ENCODE measurements around the gene NRAP. TPM values are rescaled to one million over a fixed set of nuclear protein-coding genes. Genes with fewer than 3 reads are reported as not detected.

The NRAP gene
- polyA plus RNA-seq, 3 donors from 2014 or later = not detected

GRCh38 chr10:113592380-113592779 lies 71.5 kb downstream of the NRAP start:
- H3K27me3 Mint-ChIP-seq (ENCODE audit: low read depth in 3 of 3) = peaks cover 0 to 4% (median 3%) of the 10 kb centered on the region in 3 donors
- H3K27ac Mint-ChIP-seq = no peak overlapping the region
- H3K9me3 Mint-ChIP-seq = no peaks in the 10 kb centered on the region
- H3K36me3 Mint-ChIP-seq = no peaks in the 10 kb centered on the region
- no peak overlapping the region for H3K4me3 Mint-ChIP-seq
- DNase-seq = no peak
- no peaks in the 10 kb centered on the region for H3K4me1 Mint-ChIP-seq

GRCh38 chr10:113590581-113590980 lies 73.3 kb downstream of the NRAP start:
- H3K27me3 Mint-ChIP-seq (ENCODE audit: low read depth in 3 of 3) = peaks cover 0 to 4% (median 3%) of the 10 kb centered on the region in 3 donors
- no peak overlapping the region for H3K27ac Mint-ChIP-seq
- no peaks in the 10 kb centered on the region for H3K4me1 Mint-ChIP-seq
- no peaks in the 10 kb centered on the region for H3K9me3 Mint-ChIP-seq
- no peak for DNase-seq
- H3K36me3 Mint-ChIP-seq = no peaks in the 10 kb centered on the region
- no peak overlapping the region for H3K4me3 Mint-ChIP-seq

- Mint-ChIP-seq H3K27ac (no peak overlapping the region), H3K4me1 (no peaks in the 10 kb centered on the region), H3K36me3 (no peaks in the 10 kb centered on the region), H3K27me3 (ENCODE audit: low read depth in 3 of 3) (peaks cover 0 to 4% (median 3%) of the 10 kb centered on the region in 3 donors), H3K4me3 (no peak overlapping the region), H3K9me3 (no peaks in the 10 kb centered on the region)
- DNase-seq = no peak
These were observed 74.6 kb downstream of the NRAP start for GRCh38 chr10:113589201-113589770.

GRCh38 chr10:113585949-113586348 lies 77.9 kb downstream of the NRAP start:
- Mint-ChIP-seq H3K27me3 (ENCODE audit: low read depth in 3 of 3) (peaks cover 2 to 4% (median 3%) of the 10 kb centered on the region in 3 donors), H3K9me3 (peaks cover 0 to 1% (median 0%) of the 10 kb centered on the region in 6 donors), H3K27ac (no peak overlapping the region), H3K36me3 (no peaks in the 10 kb centered on the region), H3K4me1 (no peaks in the 10 kb centered on the region), H3K4me3 (no peak overlapping the region)
- no peak for DNase-seq

GRCh38 chr10:113583571-113583970 lies 80.3 kb downstream of the NRAP start:
- no peak overlapping the region for H3K27ac Mint-ChIP-seq
- peaks cover 0 to 2% (median 0%) of the 10 kb centered on the region in 6 donors for H3K9me3 Mint-ChIP-seq
- no peaks in the 10 kb centered on the region for H3K36me3 Mint-ChIP-seq
- no peak overlapping the region for H3K4me3 Mint-ChIP-seq
- peaks cover 0 to 4% (median 2%) of the 10 kb centered on the region in 3 donors for H3K27me3 Mint-ChIP-seq (ENCODE audit: low read depth in 3 of 3)
- DNase-seq = no peak
- no peaks in the 10 kb centered on the region for H3K4me1 Mint-ChIP-seq

- H3K4me1 Mint-ChIP-seq = no peaks in the 10 kb centered on the region
- DNase-seq = no peak
- peaks cover 0 to 2% (median 0%) of the 10 kb centered on the region in 6 donors for H3K9me3 Mint-ChIP-seq
- H3K27me3 Mint-ChIP-seq (ENCODE audit: low read depth in 3 of 3) = peaks cover 0 to 12% (median 2%) of the 10 kb centered on the region in 3 donors
- H3K27ac Mint-ChIP-seq = no peak overlapping the region
- H3K4me3 Mint-ChIP-seq = no peak overlapping the region
- no peaks in the 10 kb centered on the region for H3K36me3 Mint-ChIP-seq
These were observed 82.7 kb downstream of the NRAP start for GRCh38 chr10:113581092-113581491.

- peaks cover 0 to 2% (median 0%) of the 10 kb centered on the region in 6 donors for H3K9me3 Mint-ChIP-seq
- DNase-seq = no peak
- H3K27ac Mint-ChIP-seq = no peak overlapping the region
- H3K4me3 Mint-ChIP-seq = no peak overlapping the region
- peaks cover 0 to 12% (median 0%) of the 10 kb centered on the region in 3 donors for H3K27me3 Mint-ChIP-seq (ENCODE audit: low read depth in 3 of 3)
- H3K4me1 Mint-ChIP-seq = no peaks in the 10 kb centered on the region
- H3K36me3 Mint-ChIP-seq = no peaks in the 10 kb centered on the region
These were observed 85.1 kb downstream of the NRAP start for GRCh38 chr10:113578773-113579172.

GRCh38 chr10:113576852-113577251 lies 87.0 kb downstream of the NRAP start:
- H3K4me3 Mint-ChIP-seq = no peak overlapping the region
- peaks cover 0 to 12% (median 0%) of the 10 kb centered on the region in 3 donors for H3K27me3 Mint-ChIP-seq (ENCODE audit: low read depth in 3 of 3)
- H3K36me3 Mint-ChIP-seq = no peaks in the 10 kb centered on the region
- no peak overlapping the region for H3K27ac Mint-ChIP-seq
- DNase-seq = no peak
- no peaks in the 10 kb centered on the region for H3K4me1 Mint-ChIP-seq
- peaks cover 0 to 2% (median 0%) of the 10 kb centered on the region in 6 donors for H3K9me3 Mint-ChIP-seq

- Mint-ChIP-seq H3K27me3 (ENCODE audit: low read depth in 3 of 3) (peaks cover 0 to 12% (median 6%) of the 10 kb centered on the region in 3 donors), H3K4me3 (no peak overlapping the region), H3K36me3 (no peaks in the 10 kb centered on the region), H3K27ac (no peak overlapping the region), H3K9me3 (peaks cover 0 to 2% (median 0%) of the 10 kb centered on the region in 6 donors), H3K4me1 (no peaks in the 10 kb centered on the region)
- DNase-seq = no peak
These were observed 90.5 kb downstream of the NRAP start for GRCh38 chr10:113573368-113573767.

GRCh38 chr10:113572520-113573290 lies 91.1 kb downstream of the NRAP start:
- Mint-ChIP-seq H3K4me3 (no peak overlapping the region), H3K9me3 (peaks cover 0 to 2% (median 0%) of the 10 kb centered on the region in 6 donors), H3K27me3 (ENCODE audit: low read depth in 3 of 3) (peaks cover 0 to 12% (median 6%) of the 10 kb centered on the region in 3 donors), H3K36me3 (no peaks in the 10 kb centered on the region), H3K27ac (no peak overlapping the region), H3K4me1 (no peaks in the 10 kb centered on the region)
- DNase-seq = no peak

GRCh38 chr10:113569576-113569975 lies 94.3 kb downstream of the NRAP start:
- H3K4me3 Mint-ChIP-seq = no peak overlapping the region
- H3K4me1 Mint-ChIP-seq = no peaks in the 10 kb centered on the region
- no peaks in the 10 kb centered on the region for H3K9me3 Mint-ChIP-seq
- H3K36me3 Mint-ChIP-seq = no peaks in the 10 kb centered on the region
- no peak for DNase-seq
- peaks cover 2 to 6% (median 2%) of the 10 kb centered on the region in 3 donors for H3K27me3 Mint-ChIP-seq (ENCODE audit: low read depth in 3 of 3)
- no peak overlapping the region for H3K27ac Mint-ChIP-seq

- H3K27me3 Mint-ChIP-seq (ENCODE audit: low read depth in 3 of 3) = peaks cover 2 to 6% (median 4%) of the 10 kb centered on the region in 3 donors
- no peak overlapping the region for H3K27ac Mint-ChIP-seq
- no peaks in the 10 kb centered on the region for H3K36me3 Mint-ChIP-seq
- peaks cover 4 to 8% of the 10 kb centered on the region in 2 donors for H3K4me1 Mint-ChIP-seq
- H3K9me3 Mint-ChIP-seq = no peaks in the 10 kb centered on the region
- H3K4me3 Mint-ChIP-seq = no peak overlapping the region
- DNase-seq = no peak
These were observed 97.0 kb downstream of the NRAP start for GRCh38 chr10:113566888-113567287.

GRCh38 chr10:113565364-113565763 lies 98.5 kb downstream of the NRAP start:
- no peak for DNase-seq
- H3K27me3 Mint-ChIP-seq (ENCODE audit: low read depth in 3 of 3) = peaks cover 0 to 4% (median 2%) of the 10 kb centered on the region in 3 donors
- no peaks in the 10 kb centered on the region for H3K36me3 Mint-ChIP-seq
- no peak overlapping the region for H3K27ac Mint-ChIP-seq
- no peaks in the 10 kb centered on the region for H3K9me3 Mint-ChIP-seq
- peaks cover 4 to 8% of the 10 kb centered on the region in 2 donors for H3K4me1 Mint-ChIP-seq
- H3K4me3 Mint-ChIP-seq = no peak overlapping the region

GRCh38 chr10:113563306-113564088 lies 100.3 kb downstream of the NRAP start:
- Mint-ChIP-seq H3K9me3 (peaks cover 0 to 1% (median 0%) of the 10 kb centered on the region in 6 donors), H3K4me1 (peaks cover 4 to 8% of the 10 kb centered on the region in 2 donors), H3K27me3 (ENCODE audit: low read depth in 3 of 3) (peaks cover 0 to 5% (median 4%) of the 10 kb centered on the region in 3 donors), H3K4me3 (peak overlapping the region; percentile 68 to 89 (median 84)), H3K36me3 (no peaks in the 10 kb centered on the region), H3K27ac (peak overlapping the region in 1 of 6 donors; percentile 69)
- peak; percentile 34 to 52 (median 40) for DNase-seq
